ENCODE measurements around the gene AARS1. TPM values are rescaled to one million over a fixed set of nuclear protein-coding genes. Genes with fewer than 3 reads are reported as not detected.

Gene AARS1
- total RNA-seq, result 114 and 224 TPM in 2 replicates

DNA sequence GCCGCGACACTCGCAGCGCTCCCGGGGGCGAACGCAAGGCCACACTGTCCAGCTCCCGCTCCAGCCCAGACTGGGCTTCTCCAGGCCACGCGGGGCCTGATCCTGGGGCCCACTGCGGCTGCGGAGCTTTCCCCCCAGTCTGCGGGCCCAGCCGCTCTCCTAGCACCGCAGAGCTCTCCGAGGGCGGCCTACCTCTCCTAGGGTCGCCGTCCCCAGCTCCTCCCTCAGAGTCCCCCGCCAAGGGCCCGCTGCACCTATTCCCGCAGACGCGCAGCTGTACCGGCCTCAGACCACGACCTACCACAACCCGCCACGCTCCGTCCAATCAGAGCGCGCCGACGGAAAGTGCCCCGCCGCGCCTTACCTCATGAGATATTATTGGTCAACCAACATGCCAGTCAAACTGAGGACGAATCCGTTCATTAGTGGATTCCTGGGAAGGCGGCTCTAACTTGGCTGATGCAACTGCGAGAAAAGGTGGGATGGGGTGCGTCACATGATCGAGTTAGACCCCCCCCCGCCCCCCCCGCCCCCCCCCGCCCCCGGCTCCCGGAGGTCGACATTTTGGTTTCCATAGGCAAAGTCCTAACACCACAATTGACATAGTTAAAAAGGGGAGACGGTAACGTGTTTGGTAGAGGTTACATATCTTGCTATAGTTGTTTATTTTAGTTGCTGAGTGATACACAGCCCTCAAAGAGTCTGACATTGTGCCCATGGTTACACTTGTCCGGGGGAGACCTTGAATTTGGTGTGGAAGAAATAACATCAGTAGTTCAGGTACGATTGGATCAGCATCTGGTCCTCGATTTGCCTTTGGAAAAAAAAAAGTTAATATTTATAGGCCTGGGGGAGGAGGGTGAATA, at the start of gene AARS1:
AARS1 (minus strand) TSS at position 278 of the 866 bp plus-strand sequence. CDS start 6,743 bp downstream, outside the sequence.

DNA sequence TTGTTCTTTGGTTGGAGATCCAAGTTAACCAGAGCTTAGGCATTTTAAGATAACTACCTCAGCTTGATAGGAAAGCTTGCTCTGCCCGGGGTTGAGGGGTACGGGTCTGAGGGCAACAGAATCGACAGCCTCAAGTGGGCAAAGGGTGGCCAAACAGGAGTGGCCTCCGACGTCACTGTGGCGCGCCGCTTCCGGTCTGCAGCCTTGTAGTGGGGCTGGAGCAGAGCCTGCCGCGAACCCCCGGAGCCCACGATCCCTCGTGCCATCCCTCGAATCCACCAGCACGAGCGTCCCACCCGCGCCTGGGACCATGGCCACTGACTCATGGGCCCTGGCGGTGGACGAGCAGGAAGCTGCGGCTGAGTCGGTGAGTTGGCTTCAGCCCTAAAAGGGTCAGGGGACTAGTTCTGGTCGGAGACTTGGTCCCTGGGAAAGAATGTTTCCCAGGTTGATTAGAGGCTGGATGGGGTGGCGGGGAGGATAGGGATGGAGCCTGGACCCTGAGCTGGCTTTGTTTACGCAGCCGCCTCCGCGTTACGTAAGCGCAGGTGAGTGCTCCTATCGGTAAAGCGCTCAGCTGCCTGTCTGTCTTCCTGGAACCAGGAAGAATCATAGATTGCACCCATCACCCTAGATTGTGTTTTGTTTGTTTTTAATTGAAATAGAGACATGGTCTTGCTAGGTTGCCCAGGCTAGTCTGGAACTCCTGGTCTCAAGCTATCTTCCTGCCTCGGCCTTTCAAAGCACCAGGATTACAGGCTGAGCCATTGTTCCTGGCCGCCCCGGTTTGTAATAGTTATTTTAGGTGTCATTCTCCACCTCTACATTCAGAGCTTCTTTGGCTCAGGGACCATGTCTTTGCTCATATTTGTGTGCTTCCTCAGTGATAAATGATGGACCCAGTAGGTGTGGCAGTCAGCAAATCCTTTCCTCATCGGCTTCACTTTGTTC, 10.0 kb upstream of the AARS1 start, which contains the start of gene DDX19B:
DDX19B (plus strand) TSS at position 199 of the 951 bp plus-strand sequence; CDS start at position 311, 112 bp downstream.

DNA sequence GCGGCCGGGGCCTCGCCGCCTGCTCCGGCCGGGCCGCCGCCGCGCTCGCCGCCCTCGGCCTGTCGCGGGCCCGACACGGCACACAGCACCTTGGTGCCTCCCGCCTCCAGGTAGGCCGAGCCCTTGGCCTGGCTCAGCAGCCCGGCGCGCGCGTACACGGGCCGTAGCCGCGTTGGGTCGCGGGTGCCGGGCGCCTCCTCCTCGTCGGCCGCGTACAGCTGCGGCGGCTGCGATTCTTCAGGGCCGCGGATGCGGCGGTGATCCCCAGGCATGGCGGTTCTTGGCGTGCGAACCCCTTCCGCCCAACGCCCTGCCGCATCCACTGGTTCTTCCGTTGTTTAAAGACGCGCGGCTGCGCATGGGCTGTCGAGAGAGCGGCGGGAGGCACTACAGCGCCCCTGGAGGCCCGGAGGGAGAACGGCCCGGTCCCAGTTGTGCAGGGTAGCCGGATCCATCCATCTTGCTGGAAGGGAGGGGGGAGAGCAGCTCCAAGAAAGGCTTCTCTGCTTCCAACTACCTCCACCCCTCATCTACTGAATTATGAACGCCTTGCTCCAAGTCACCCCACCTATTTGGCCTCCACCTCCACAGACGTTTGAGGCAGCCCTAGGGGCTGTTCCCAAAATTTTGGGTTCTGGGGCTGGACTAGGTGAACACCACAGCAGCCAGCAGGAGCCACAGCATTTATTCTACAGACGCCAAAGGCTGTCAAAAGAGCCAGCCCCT, 37.5 kb downstream of the AARS1 start, which contains the start of gene EXOSC6:
EXOSC6 (minus strand) TSS at position 312 of the 726 bp plus-strand sequence; CDS start at position 272, 40 bp downstream.

Other genes with a start within 250 kb of the AARS1 start
- gene PDPR, start 175.2 kb downstream of the AARS1 start, total RNA-seq, result 14.8 and 16.1 TPM in 2 replicates
- gene CLEC18C, start 115.7 kb downstream of the AARS1 start, total RNA-seq, result under 0.01 TPM in 1 of 2 replicates, not detected in the other
- gene EXOSC6, start 37.6 kb downstream of the AARS1 start, total RNA-seq, result 13.2 and 15.5 TPM in 2 replicates
- 22.1 and 22.4 TPM in 2 replicates for gene DDX19B, start 9.7 kb upstream of the AARS1 start, total RNA-seq
- gene DDX19A, start 57.4 kb upstream of the AARS1 start, total RNA-seq, result 29.4 and 32.9 TPM in 2 replicates
- 10.5 and 14.5 TPM in 2 replicates for gene ST3GAL2, start 149.6 kb upstream of the AARS1 start, total RNA-seq
- gene FCSK, start 165.1 kb upstream of the AARS1 start, total RNA-seq, result 8.8 and 9.6 TPM in 2 replicates
- 89.2 and 94.5 TPM in 2 replicates for gene COG4, start 234.0 kb upstream of the AARS1 start, total RNA-seq
- gene SF3B3, start 234.3 kb upstream of the AARS1 start, total RNA-seq, result 53.7 and 60.4 TPM in 2 replicates